GM12874 (cell line): ENCODE results near the gene DEFB121.

Experiments used
- CTCF ChIP-seq: IDR thresholded peaks from 2 replicates; pipeline ENCODE4 v1.5.1; 2011; ENCODE audit warnings: low read depth, mild to moderate bottlenecking, control low read depth, low read length, moderate library complexity; ENCODE audit not compliant: insufficient read depth

The DEFB121 gene

GRCh38 chr20:31430568-31431115, 24.6 kb upstream of the DEFB121 start:
- TF ChIP-seq CTCF: no peak

GRCh38 chr20:31425797-31426196, 19.8 kb upstream of the DEFB121 start:
- TF ChIP-seq CTCF: no peak

GRCh38 chr20:31418307-31418706, 12.3 kb upstream of the DEFB121 start:
- TF ChIP-seq CTCF: no peak

- TF ChIP-seq CTCF: no peak
Observed at GRCh38 chr20:31415653-31416052, 9.6 kb upstream of the DEFB121 start.

- TF ChIP-seq CTCF: no peak
Observed at GRCh38 chr20:31414381-31414780, 8.4 kb upstream of the DEFB121 start.

GRCh38 chr20:31410011-31410410, 4.0 kb upstream of the DEFB121 start:
- no peak for TF ChIP-seq CTCF

- no peak for TF ChIP-seq CTCF
Observed at GRCh38 chr20:31403886-31404285, 2.1 kb downstream of the DEFB121 start.
